Stimulated activated memory B cell treated with anti-CD40 and anti-IgM and Interleukin-4, amounts not matched to agents 10 μg/mL and 1 μg/mL and 100 μg/mL, for 72 hours (primary cell): ENCODE results near the gene SLC25A19.
"Not testable (repeated sequence)": the region's sequence is repeated elsewhere in the genome, so short reads cannot be mapped to it uniquely, and the experiment has no call there.

ENCODE experiments used
- ATAC-seq: fragments of 150-1000 bp; cut with Tn5 transposase; 2 replicates; pipeline ENCODE4 v1.10.0; 2021
- H3K27ac Mint-ChIP-seq: one replicate; pipeline ENCODE4 v1.8.0; 2022; ENCODE audit warnings: mild to moderate bottlenecking, mixed read lengths
- H3K27me3 Mint-ChIP-seq: one replicate; pipeline ENCODE4 v1.8.0; 2022; ENCODE audit warnings: mixed read lengths
- H3K36me3 Mint-ChIP-seq: one replicate; pipeline ENCODE4 v1.8.0; 2022; ENCODE audit warnings: mixed read lengths
- H3K4me1 Mint-ChIP-seq: one replicate; pipeline ENCODE4 v1.8.0; 2022; ENCODE audit warnings: mixed read lengths
- H3K4me3 Mint-ChIP-seq: one replicate; pipeline ENCODE4 v1.8.0; 2022; ENCODE audit warnings: mild to moderate bottlenecking, moderate library complexity, mixed read lengths
- H3K9me3 Mint-ChIP-seq: one replicate; pipeline ENCODE4 v1.8.0; 2022; ENCODE audit warnings: mixed read lengths

Gene SLC25A19

DNA sequence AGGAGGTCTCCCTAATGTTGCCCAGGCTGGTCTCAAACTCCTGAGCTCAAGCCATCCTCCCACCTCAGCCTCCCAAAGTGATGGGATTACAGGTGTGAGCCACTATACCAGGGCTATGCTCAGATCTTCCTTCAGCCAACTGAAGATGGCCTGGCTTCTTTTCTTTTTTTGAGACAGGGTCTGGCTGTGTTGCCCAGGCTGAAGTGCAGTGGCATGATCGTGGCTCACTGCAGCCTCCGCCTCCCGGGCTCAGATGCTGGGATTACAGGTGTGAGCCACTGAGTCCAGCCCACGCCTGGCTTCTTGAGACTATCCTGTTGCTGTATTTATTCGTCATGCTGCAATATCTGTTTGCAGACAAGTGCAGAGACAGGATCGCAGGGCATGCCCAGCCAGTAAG lies 4.1 kb downstream of the SLC25A19 start:
- H3K4me3 Mint-ChIP-seq = no peak overlapping the region
- peaks cover 40% of the 10 kb centered on the region for H3K36me3 Mint-ChIP-seq
- H3K9me3 Mint-ChIP-seq = no peaks in the 10 kb centered on the region
- no peaks in the 10 kb centered on the region for H3K27me3 Mint-ChIP-seq
- peaks cover 21% of the 10 kb centered on the region for H3K4me1 Mint-ChIP-seq
- H3K27ac Mint-ChIP-seq = no peak overlapping the region
- no peak for ATAC-seq

DNA sequence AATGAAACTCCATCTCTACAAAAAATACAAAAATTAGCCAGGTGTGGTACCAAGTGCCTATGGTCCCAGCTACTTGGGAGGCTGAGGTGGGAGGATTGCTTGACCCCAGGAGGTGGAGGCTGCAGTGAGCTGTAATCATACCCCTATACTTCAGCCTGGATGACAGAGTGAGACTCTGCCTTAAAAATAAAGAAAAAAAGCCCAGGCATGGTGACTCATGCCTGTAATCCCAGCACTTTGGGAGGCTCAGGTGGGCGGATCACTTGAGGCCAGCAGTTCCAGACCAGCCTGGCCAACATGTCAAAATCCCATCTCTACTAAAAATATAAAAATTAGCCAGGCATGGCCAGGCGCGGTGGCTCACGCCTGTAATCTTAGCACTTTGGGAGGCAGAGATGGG lies 9.0 kb downstream of the SLC25A19 start:
- H3K27me3 Mint-ChIP-seq, ATAC-seq, H3K4me3 Mint-ChIP-seq, H3K9me3 Mint-ChIP-seq, H3K27ac Mint-ChIP-seq, H3K4me1 Mint-ChIP-seq: not testable (repeated sequence)
- H3K36me3 Mint-ChIP-seq = peaks cover 33% of the 10 kb centered on the region

DNA sequence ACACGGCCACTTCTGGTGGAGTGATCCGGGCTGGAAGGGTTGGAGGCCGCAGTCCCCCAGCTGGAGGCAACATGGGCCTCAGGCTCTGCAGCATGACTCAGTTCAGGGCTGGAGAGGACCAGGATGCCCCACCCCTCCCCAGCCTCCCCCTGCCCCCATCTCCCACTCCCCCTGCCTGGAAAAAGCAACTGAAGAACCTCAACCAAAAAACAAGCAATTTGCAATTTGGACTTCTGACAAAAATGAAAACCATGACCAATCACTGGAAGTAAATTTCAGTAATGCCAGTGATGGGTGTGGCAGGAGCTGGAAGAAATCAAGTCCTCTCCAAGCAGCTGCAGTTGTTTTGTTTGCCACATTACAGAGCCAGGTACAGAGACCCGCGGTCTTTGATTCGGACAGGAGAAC lies 11.6 kb downstream of the SLC25A19 start:
- H3K36me3 Mint-ChIP-seq = peaks cover 37% of the 10 kb centered on the region
- no peak for ATAC-seq
- no peaks in the 10 kb centered on the region for H3K27me3 Mint-ChIP-seq
- H3K27ac Mint-ChIP-seq = no peak overlapping the region
- H3K9me3 Mint-ChIP-seq = no peaks in the 10 kb centered on the region
- no peak overlapping the region for H3K4me3 Mint-ChIP-seq
- H3K4me1 Mint-ChIP-seq = peaks cover 22% of the 10 kb centered on the region

DNA sequence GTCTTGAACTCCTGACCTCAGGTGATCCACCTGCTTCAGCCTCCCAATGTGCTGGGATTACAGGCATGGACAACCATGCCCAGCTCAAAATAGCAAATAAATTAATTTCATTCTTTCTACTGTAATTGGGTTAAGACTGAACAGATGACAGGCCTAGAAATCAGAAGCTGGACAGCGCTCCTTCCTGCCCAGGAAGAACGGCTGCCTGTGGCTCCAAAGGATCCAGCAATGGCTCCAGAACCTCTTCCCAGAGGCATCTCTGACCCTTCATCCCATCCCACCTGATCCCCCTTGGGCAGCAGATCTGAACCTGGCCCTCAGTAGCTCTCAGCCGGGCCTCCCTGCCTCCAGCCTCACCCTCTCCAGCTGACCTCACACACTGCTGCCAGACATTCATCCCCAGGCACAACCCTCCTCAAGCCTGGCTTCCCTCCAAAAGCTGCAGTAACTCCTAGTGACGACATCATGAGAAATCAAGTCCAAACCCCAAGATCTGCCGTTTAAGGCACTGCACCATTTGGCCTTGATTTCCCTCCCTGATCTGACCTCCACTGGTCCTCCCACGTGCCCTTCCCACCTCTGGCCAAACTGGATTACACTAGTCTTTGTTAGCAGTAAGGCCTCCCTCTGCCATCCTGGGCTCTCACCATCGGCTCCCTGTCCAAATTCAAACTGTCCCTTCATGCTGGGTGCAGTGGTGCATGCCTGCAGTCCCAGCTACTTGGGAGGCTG lies 15.1 kb downstream of the SLC25A19 start:
- H3K4me3 Mint-ChIP-seq = no peak overlapping the region
- no peaks in the 10 kb centered on the region for H3K9me3 Mint-ChIP-seq
- no peak for ATAC-seq
- no peaks in the 10 kb centered on the region for H3K27me3 Mint-ChIP-seq
- peaks cover 34% of the 10 kb centered on the region for H3K36me3 Mint-ChIP-seq
- H3K4me1 Mint-ChIP-seq = peaks cover 48% of the 10 kb centered on the region
- peak overlapping the region; percentile 53 for H3K27ac Mint-ChIP-seq

DNA sequence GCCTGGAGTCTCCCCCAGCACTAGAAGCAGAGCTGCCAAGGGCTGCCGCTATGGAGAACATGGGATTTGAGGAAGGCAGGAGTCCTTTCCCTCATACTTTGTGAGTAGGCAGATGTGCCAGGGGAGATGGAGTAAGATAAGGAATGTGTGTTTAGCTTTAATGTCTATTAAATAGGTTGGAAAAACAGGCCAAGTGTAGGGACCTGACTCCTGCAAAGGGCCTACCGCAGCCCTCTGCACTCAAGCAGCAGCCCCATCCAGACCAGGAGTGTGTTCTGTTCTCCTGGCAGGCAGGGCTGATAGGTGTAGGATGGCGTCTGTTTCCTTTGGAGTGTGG lies 16.4 kb downstream of the SLC25A19 start:
- Mint-ChIP-seq H3K36me3 (peaks cover 29% of the 10 kb centered on the region), H3K4me3 (peak overlapping the region; percentile 88), H3K27me3 (no peaks in the 10 kb centered on the region), H3K4me1 (peaks cover 58% of the 10 kb centered on the region), H3K9me3 (no peaks in the 10 kb centered on the region), H3K27ac (peak overlapping the region; percentile 90)
- ATAC-seq = no peak

DNA sequence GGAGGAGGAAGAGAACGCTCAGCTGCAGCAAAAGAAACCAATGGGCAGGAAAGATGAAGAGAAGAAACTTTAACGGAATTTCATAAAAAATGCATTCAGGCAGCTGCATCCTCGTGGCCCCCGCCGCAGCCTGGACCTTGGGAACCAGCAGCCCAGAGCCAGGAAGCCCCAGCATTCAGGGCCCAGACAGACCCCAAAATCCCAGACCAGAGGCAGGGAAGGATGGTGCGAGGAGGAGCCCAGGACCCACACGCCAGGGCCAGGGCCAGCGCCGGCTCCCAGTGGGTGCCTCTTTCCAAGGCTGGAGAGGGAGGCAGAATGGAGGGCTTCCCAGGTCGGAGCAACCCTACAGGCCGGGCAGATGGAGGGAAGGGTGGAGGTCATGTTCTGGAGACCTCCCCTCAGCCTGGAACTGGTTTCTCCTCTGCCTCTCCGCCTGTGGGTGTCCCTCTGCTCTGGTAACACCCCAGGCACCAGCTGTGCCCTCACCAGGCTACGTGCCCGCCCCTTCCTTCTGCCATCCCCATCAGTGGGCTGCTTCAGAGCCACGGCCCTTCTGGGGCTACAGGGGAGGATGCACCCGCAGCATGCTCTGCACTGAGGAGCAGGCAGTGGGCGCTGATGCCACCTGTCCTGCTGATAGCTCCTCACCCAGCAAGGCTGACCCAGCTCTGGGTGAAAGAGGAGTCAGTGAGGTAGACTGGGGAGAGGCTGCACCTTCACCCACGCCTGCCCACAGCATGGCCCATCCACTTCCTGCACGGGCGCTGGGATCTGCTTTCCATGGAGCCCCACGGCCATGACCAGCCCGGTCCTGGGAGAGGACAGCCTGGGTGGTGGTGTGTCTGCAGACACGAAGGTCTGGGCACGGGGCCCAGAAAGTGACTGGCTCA lies 17.0 kb downstream of the SLC25A19 start:
- peaks cover 33% of the 10 kb centered on the region for H3K36me3 Mint-ChIP-seq
- H3K4me1 Mint-ChIP-seq = peaks cover 64% of the 10 kb centered on the region
- no peak for ATAC-seq
- H3K27me3 Mint-ChIP-seq = no peaks in the 10 kb centered on the region
- H3K9me3 Mint-ChIP-seq = no peaks in the 10 kb centered on the region
- H3K27ac Mint-ChIP-seq = peak overlapping the region; percentile 90
- H3K4me3 Mint-ChIP-seq = peak overlapping the region; percentile 88

DNA sequence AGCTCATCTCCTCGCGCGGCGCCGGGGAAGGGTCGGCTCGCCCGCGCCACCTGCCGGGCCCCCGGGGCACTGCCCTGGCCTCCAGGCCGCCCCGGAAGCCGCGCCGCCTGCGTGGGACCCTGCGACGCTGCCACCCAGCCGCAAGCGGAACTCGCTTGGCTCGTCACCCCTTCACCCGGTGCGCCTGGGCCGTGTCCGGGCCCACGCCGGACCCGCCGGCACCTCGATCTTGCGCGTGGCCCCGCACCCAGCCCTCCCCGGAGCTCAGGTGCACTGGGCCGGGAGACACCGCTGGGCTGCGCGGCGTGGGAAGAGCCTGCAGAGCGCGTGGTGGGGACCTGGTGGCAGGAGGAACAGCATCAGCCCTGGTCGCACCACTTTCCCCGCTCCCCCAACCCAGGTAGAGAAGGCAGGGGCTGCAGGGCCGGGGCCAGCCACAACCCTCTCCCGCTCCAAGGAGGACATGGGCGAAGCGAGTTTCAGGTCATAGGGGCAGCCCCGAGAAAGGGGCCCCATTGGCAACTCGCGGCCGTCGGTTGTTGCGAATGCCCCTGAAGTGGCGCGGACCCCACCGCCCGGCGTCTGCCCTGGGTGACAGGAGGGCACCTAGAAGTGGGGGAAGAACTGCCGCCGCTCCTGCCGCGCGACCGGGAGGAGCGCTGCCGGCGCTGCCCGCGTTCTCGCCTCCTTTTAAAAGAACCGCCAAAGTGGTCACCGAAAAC lies 17.8 kb downstream of the SLC25A19 start:
- Mint-ChIP-seq H3K4me3 (peak overlapping the region; percentile 88), H3K4me1 (peaks cover 70% of the 10 kb centered on the region), H3K27ac (peak overlapping the region; percentile 90), H3K36me3 (peaks cover 38% of the 10 kb centered on the region), H3K9me3 (no peaks in the 10 kb centered on the region), H3K27me3 (no peaks in the 10 kb centered on the region)
- ATAC-seq = peak; percentile 91

DNA sequence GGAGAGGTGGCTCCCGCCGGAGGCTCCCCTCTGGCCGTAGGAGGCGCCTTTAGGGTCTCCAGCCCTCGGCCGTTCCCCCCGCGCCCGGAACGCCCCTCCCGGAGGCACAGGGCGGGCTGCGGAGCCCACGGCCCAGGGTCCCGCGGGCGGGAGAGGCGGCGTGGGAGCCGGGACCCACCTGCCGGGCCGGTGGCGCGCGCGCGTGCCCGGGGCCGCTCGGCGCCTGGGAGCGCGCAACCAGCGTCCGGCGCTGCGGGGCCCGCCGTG lies 18.3 kb downstream of the SLC25A19 start, which contains the start of gene MIF4GD:
Gene MIF4GD (minus strand): TSS at position 266 of the 267 bp plus-strand sequence. CDS start 1,036 bp downstream, outside the sequence.
- Mint-ChIP-seq H3K27ac (peak within 1 kb of the TSS; percentile 90), H3K4me3 (peak within 1 kb of the TSS; percentile 93), H3K36me3 (peaks cover 38% of the 10 kb centered on the region), H3K9me3 (no peaks in the 10 kb centered on the region), H3K4me1 (peaks cover 70% of the 10 kb centered on the region), H3K27me3 (no peaks in the 10 kb centered on the region)
- ATAC-seq = no peak

DNA sequence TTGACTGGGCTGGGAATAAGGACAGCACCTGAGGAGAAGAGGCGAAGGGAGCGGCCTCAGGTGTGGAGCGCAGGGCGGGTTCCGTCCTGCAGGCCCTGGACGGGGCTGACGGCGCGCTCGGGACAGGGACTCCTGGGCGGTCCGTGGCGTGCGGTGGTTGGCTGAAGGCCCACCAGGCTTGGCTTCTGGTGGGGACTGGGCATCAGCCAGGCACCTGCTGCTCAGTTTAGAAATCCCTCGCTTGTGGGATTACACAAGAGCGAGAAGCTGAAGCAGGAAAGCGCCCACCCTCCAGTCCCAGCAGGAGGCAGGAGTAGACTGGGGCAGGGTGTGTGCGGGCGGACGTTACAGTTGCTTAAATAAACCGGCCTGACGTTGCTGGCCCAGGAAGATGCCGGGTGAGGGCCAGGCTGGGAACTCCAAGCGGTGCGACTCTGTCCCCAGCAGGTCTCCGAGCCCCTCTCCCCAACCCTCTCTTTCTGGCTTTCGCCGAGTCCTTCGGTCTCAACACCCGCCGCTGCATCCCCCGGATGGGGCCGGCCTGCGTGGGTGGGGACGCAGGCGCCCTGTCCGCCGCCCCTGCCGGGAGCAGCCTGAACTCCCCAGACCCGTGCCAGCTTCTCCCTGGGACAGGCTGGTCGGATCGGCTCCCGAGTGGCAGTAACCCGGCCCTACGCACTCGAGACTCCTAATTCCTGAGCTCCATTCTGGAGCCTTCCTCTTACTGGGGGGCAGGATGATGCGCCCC lies 18.8 kb downstream of the SLC25A19 start:
- ATAC-seq = peak; percentile 69
- Mint-ChIP-seq H3K27me3 (no peaks in the 10 kb centered on the region), H3K27ac (peak overlapping the region; percentile 90), H3K36me3 (peaks cover 41% of the 10 kb centered on the region), H3K9me3 (no peaks in the 10 kb centered on the region), H3K4me1 (peaks cover 68% of the 10 kb centered on the region), H3K4me3 (peak overlapping the region; percentile 93)

DNA sequence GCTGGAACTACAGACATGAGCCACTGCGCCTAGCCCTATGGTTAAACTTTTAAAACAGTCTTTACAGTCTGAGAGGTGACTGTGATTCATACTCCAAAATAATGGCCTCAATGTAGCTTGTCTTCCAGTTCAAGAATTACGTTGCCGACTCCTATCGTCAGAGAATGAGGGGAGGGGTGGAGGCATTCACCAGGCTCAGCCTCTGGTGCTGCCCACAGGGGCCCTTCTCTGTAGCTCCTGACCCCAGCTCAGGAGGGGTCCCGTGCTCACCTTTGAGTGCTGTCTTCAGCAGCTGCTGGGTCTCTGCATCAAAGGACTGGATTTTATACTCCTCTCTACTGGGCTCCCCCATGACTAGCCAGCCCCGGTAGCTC lies 19.4 kb downstream of the SLC25A19 start:
- no peak for ATAC-seq
- H3K36me3 Mint-ChIP-seq = peaks cover 38% of the 10 kb centered on the region
- H3K27ac Mint-ChIP-seq = peak overlapping the region; percentile 90
- peak overlapping the region; percentile 93 for H3K4me3 Mint-ChIP-seq
- H3K27me3 Mint-ChIP-seq = no peaks in the 10 kb centered on the region
- no peaks in the 10 kb centered on the region for H3K9me3 Mint-ChIP-seq
- H3K4me1 Mint-ChIP-seq = peaks cover 64% of the 10 kb centered on the region

DNA sequence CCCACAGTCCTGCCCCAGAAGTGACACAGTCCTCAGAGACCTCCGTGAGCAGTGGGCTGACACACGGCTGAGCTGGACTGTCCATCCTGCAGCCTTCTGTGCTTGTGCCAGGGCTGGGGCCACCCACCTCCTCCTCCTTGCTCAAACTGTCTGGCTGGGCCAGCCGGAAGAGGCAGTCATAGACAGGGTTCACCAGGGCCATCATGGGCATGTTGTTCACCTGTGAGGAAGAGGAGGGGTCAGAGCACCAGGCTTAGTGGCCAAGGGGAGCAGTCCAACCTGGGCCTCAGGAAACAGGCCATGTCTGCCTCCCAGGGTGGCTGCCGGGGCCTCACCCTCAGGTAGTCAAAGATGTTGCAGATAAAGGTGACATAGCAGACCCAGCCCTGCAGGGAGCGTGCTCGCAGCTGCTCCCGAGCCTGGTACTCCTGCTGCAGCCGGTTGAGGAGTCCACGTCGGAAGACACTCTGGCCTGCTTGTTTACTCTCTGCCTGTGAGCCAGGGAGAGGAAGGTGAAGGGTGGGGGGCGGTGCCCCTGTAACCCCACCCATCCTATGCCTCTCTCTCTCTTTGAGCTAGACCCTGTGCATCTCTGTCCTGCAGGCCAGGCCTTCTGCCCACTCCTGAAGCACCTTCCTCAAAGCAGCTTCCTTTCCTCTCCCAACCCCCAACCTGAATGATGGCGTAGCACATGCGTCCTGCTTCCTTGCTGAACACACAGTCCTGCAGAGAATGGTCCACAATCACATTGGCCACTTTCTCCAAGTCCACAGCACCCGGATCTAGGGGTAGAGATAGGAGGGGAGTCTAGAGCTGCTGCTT lies 21.6 kb downstream of the SLC25A19 start:
- no peaks in the 10 kb centered on the region for H3K27me3 Mint-ChIP-seq
- H3K36me3 Mint-ChIP-seq = peaks cover 26% of the 10 kb centered on the region
- no peaks in the 10 kb centered on the region for H3K9me3 Mint-ChIP-seq
- peak overlapping the region; percentile 31 for H3K27ac Mint-ChIP-seq
- H3K4me1 Mint-ChIP-seq = peaks cover 50% of the 10 kb centered on the region
- no peak for ATAC-seq
- H3K4me3 Mint-ChIP-seq = no peak overlapping the region

DNA sequence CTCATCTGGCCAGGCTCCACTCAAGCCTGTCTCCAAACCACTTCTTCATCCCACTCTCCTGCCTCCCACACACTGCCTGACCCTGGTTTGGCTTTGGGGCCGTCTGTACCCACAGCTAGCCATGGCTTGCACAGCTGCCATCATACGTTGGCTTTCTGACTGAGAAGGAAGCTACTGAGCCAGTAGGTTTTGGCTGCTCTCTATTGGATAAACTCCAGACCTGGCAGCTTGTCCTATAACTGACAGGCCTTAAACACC lies 22.2 kb downstream of the SLC25A19 start:
- no peaks in the 10 kb centered on the region for H3K27me3 Mint-ChIP-seq
- H3K27ac Mint-ChIP-seq = peak overlapping the region; percentile 31
- peaks cover 24% of the 10 kb centered on the region for H3K36me3 Mint-ChIP-seq
- no peak for ATAC-seq
- H3K4me3 Mint-ChIP-seq = no peak overlapping the region
- H3K4me1 Mint-ChIP-seq = peaks cover 50% of the 10 kb centered on the region
- no peaks in the 10 kb centered on the region for H3K9me3 Mint-ChIP-seq

DNA sequence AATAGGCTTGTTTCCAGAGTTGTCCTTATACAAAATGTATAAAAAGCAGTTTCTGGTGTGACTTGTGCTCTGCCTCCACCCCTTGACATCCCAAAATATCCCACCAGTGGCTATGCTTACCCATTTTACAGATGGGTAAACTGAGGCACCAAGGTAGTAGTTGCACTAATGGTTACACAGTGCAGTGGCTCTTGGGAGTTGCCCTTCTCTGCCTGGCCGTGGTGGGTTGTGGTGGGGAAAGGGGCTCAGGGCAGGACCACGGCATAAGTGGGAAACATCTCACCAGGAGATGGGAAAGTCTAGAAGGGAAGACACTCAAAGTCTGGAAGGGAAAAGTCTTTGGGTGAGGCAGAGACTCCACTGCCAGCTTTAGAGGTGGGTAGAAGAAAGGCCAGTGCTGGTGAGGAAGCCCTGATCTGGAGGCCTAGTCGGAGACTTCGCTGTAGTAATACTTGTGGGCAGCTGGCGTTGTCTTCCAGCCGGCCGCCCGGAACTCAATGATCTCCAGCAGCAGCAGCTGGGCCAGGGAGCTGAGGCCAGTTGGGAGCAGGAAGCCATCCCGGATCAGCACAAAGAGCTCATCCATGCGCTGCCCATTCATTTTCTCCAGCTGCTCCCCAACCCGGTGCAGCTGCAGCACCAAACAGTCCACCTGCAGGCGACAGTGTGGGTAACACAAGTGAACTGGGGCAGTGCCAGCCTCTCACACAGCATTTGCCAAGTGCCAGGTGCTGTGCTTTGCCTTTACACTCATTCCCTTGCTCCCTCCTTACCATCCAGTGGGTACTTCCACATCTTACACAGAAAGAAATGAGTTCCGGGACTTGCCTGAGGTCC lies 22.7 kb downstream of the SLC25A19 start:
- Mint-ChIP-seq H3K27ac (no peak overlapping the region), H3K27me3 (no peaks in the 10 kb centered on the region), H3K4me3 (no peak overlapping the region), H3K36me3 (peaks cover 19% of the 10 kb centered on the region), H3K4me1 (peaks cover 46% of the 10 kb centered on the region), H3K9me3 (no peaks in the 10 kb centered on the region)
- no peak for ATAC-seq
